ENCODE results near the gene SLC66A2. TPM values are rescaled to one million over a fixed set of nuclear protein-coding genes. Genes with fewer than 3 reads are reported as not detected.
"Not testable (repeated sequence)": the region's sequence is repeated elsewhere in the genome, so short reads cannot be mapped to it uniquely, and the experiment has no call there.

The SLC66A2 gene
- total RNA-seq, 1 donor from 2014 or later = 22.7 TPM

DNA sequence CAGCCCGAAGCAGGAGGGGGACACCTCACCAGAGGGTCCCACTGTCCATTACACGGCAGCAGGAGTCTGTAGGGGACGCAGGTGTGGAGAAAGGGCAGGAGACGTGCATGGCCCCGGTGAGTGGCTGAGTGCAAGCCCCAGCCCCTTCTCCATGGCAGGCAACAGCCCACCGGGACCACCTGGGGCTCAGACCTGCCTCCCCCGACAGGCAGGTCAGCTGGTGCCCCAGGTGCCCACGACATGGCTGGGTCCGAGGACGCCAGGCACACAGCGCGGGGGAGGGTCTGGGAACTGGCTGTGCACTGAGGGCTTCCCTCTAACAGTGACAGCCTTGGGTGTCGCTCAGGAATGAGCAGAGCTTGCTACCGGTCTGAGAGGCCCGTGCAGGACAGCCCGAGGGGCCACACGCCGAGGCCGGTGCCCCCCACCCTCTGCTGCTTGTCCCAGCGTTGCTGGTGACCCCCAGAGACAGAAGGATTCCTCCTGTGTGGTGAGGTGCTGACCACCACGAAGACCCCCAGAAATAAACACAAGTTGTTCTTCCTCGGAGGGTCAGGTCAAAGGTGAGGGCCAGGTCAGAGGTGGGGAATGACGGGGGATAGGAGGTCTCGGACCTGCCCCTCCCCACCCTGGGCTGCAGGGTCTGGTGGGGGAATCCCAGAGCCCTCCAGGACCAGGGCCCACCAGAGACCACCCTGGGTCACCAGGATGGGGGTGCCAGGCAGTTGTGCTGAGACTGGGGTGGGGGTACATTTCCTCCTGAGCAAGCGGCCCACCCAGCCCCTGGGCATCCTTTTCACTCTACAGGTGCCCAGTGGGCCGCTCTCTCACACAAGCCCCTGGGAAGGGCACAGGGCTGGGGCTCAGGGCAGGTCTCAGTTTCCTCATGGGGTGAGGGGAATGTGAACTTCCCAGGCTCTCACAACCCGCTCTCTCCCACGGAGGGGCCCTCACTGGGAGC is 50.6 kb downstream of the SLC66A2 start:
- DNase-seq = no peak

- no peak for DNase-seq
Observed at GRCh38 chr18:79899609-79900445, 51.6 kb downstream of the SLC66A2 start.

- DNase-seq = no peak
Observed at GRCh38 chr18:79898952-79899608, 52.4 kb downstream of the SLC66A2 start.

DNA sequence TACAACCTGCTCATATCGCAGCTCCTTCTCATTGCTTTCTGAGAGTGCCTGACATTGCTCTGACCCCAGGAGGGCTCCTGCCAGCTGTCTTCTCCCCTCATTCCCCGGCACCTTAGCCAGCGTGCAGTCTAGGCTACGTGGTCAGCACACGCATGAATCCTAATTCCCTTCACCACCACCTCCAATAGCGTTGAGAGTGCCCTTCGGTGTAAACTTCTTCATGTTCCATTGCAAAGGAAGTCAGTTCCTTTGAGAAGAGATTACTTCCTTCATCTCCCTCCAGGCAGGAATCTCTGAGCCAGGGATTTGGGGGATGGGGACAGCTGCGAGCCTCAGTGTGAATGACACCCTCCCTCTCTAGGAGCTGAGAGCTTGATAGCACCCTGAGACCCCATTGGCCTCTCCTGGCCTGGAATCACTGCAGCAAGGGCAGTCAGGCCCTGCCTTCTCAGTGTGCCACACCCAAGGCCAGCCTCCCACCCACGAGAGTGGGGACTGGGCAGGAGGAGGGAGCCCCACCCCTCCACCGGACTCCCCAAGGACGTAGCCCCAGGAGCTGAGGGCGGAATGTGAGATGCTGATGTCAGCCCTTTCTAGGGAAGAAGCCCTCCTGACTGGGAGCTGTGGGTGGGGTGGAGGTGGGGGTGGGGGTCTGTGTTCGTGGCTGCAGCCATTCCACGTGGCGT is 53.4 kb downstream of the SLC66A2 start:
- DNase-seq = no peak

DNA sequence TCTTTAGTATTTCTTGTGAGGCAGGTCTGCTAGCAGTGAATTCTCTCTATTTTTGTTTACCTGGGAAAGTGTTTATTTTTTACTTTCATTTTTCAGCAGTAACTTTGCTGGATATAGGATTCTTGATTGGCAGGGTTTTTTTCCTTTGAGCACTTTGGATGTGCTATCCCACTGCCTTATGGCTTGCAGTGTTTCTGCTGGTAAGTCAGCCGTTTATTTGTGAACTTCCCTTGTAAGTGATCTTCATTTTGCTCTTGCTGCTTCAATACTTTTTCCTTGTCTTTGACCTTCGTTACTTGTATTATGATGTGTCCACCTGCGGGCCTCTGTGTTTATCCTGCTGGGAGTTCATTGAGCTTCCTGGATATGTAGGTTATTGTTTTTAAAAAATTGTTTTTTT is 54.7 kb downstream of the SLC66A2 start:
- no peak for DNase-seq

DNA sequence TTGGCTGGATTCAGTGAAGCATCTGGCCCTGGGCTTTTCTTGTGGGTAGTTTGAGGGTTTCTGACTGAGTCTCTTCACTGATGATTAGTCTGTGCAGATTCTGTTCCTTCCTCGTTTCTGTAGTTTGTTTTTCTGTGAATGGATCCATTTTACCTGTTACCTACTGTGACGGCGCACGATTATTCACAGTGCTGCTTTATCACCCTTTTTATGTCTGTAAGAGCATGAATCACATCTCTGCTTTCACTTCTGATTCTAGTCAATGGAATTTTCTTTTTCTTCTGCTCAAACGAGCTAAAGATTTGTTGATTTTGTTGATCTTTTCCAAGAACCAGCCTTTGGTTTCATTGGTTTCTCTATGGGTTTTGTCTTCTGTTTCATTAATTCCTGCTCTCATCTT is 60.8 kb downstream of the SLC66A2 start:
- DNase-seq = no peak

DNA sequence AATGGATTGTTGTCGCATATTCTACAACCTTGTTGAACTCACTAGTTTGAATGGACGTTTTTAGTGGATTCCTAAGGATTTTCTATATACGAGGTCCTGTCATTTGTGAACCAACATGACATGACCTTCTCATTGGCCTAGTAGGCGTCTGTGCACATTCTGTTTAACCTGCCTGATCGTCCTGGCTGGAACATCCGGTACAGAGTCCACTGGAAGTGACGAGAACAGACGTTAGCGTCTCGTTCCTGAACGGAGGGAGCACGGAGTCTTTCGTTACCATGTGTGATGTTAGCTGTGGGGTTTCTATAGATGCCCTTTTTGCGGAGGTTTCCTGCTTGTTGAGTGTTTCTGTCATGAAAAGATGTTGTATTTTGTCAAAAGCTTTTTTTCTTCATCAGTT is 61.9 kb downstream of the SLC66A2 start:
- no peak for DNase-seq

- DNase-seq = no peak
Observed at GRCh38 chr18:79888016-79888415, 63.4 kb downstream of the SLC66A2 start.

- no peak for DNase-seq
Observed at GRCh38 chr18:79887181-79888000, 64.1 kb downstream of the SLC66A2 start.

GRCh38 chr18:79884963-79885728 is 66.3 kb downstream of the SLC66A2 start:
- DNase-seq = no peak

- no peak for DNase-seq
Observed at GRCh38 chr18:79884294-79884962, 67.0 kb downstream of the SLC66A2 start.

- DNase-seq = no peak
Observed at GRCh38 chr18:79883461-79884293, 67.8 kb downstream of the SLC66A2 start.

DNA sequence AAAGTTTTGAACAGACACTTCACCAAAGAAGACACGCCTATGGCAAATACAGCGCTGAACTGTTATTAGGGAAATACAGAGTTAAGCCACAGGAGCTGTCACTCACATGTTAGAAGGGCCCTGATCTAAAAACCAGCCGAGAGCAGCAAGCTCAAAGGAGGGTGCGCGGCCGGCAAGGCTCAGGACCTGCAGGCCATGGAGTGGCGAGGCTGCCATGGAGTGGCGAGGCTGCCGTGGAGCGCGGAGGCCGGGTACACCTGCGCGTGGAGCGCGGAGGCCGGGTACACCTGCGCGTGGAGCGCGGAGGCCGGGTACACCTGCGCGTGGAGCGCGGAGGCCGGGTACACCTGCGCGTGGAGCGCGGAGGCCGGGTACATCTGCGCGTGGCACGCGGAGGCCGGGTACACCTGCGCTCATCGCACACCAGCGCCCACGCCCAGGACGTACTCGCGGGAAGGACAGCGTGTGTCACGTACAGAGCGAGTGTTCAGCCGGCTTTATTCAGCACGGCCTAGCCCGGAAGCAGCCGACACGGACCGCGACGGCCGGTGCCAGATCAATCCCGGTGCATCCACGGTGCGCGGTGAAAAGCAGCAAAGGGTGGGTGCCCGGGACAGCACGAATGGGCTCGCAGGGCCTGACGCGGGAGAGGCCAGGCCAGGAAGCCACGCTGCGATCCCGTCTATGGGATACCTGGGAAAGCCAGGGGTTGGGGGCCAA is 68.8 kb downstream of the SLC66A2 start:
- no peak for DNase-seq

- DNase-seq = no peak
Observed at GRCh38 chr18:79881695-79882094, 69.8 kb downstream of the SLC66A2 start.

GRCh38 chr18:79879566-79879965 is 71.9 kb downstream of the SLC66A2 start:
- no peak for DNase-seq

DNA sequence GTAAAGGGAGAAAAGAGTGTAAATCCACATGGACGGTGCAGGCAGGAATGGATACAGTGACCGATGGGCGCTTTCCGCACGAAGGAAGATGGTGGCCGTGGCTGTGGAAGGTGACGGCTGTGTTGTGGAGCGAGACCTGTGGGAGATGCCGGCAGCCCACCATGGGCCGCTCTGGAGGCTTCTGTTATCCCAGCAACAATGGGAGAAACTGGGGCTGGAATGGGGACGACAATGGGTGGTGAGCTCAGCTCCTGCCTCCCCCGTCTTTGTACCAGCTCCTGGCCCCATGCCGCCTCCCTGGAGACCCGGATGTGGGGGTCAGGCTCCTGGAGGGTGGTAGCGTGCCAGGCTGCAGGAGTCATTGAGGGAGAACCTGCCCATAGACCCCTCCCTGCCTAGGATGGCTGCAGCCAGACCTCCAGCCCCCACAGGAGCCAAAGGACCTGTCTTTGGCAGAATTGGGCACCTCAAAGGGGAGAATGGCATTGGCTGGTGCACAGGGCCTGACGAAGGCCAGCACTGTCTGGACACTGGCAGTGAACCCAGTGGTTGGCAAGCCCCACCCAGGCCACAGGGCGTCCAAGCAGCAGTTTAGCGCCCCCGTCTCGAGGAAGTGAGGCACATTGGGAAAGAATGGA is 72.6 kb downstream of the SLC66A2 start:
- DNase-seq = no peak

GRCh38 chr18:79878246-79878645 is 73.2 kb downstream of the SLC66A2 start:
- not testable (repeated sequence) for DNase-seq

Measured in skin of body (tissue), 2 donors.